ACC112 (cell line): ENCODE results near the gene RARS2.
"Not testable (repeated sequence)": the region's sequence is repeated elsewhere in the genome, so short reads cannot be mapped to it uniquely, and the experiment has no call there.

Source experiments
- H2AFZ ChIP-seq: fragments of 200-600 bp; sonication (generic); one replicate; pipeline ENCODE4 v1.6.0; 2017; ENCODE audit warnings: antibody characterized with exemption, low read length; ENCODE audit not compliant: unreplicated experiment
- H3K27ac ChIP-seq: fragments of 200-600 bp; sonication (generic); 2 replicates; pipeline ENCODE4 v1.5.1; 2014; ENCODE audit warnings: low read depth, mild to moderate bottlenecking, antibody characterized with exemption, low read length, moderate library complexity
- H3K27me3 ChIP-seq: fragments of 200-600 bp; sonication (generic); 2 replicates; pipeline ENCODE4 v1.6.1; 2014; ENCODE audit warnings: mild to moderate bottlenecking, antibody characterized with exemption, low read length, moderate library complexity, mixed read lengths; ENCODE audit not compliant: insufficient read depth
- H3K36me3 ChIP-seq: fragments of 200-600 bp; sonication (generic); 2 replicates; pipeline ENCODE4 v1.6.1; 2016; ENCODE audit warnings: mild to moderate bottlenecking, antibody characterized with exemption, low read length, moderate library complexity, mixed read lengths; ENCODE audit not compliant: insufficient read depth
- H3K4me1 ChIP-seq: fragments of 200-600 bp; sonication (generic); one replicate; pipeline ENCODE4 v1.6.1; 2016; ENCODE audit warnings: low read length, mixed read lengths; ENCODE audit not compliant: insufficient read depth, unreplicated experiment, control insufficient read depth
- H3K4me3 ChIP-seq: fragments of 200-600 bp; sonication (generic); 2 replicates; pipeline ENCODE4 v1.5.1; 2014; ENCODE audit warnings: mild to moderate bottlenecking, low read depth, low read length
- H3K79me2 ChIP-seq: fragments of 200-600 bp; sonication (generic); one replicate; pipeline ENCODE4 v1.6.0; 2016; ENCODE audit warnings: low read length; ENCODE audit not compliant: control insufficient read depth, unreplicated experiment, insufficient read depth

The RARS2 gene

DNA sequence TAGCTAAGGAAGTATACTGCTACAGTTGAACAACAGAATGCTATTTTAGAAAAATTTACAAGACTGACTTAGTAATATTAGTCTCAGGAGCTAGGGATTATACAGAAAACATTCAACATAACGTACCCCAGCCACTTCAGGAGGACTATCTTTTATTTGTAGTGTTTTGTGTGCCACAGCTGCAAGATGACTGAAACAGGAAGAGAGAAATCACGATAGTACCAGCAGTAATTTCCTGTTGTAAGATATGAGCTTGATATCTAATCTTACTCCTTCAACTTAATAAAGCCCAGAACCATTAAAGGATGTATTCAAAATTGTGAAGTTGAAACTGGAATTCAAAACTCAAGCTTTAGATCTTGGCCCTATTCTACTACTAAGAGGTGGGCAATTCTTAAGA lies 75.0 kb downstream of the RARS2 start:
- Histone ChIP-seq H3K4me3 (no peak overlapping the region), H3K79me2 (no peaks in the 10 kb centered on the region), H3K36me3 (peaks cover 35% of the 10 kb centered on the region), H3K4me1 (no peaks in the 10 kb centered on the region), H3K27ac (no peak overlapping the region), H2AFZ (no peak overlapping the region), H3K27me3 (no peaks in the 10 kb centered on the region)

DNA sequence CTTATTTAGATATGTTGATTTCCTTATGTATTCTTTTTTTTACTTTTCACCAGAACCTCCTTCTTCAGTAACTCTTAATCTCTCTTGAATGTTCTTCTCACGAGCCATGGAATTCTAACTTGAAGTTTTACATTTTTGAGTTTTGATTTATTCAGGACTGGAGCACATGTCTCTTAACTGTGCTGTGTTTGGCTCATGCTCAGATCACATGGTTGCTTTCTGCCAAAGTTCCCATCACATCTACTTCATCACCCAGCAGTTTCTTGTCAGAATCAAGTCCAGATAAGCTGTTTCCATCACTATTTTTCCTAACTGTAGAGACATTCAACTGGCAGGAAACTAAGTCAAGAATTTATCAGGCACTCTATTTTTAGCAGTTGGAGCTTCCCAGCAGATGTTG lies 85.3 kb downstream of the RARS2 start:
- H3K27ac ChIP-seq = no peak overlapping the region
- H3K4me3 ChIP-seq = no peak overlapping the region
- no peaks in the 10 kb centered on the region for H3K27me3 ChIP-seq
- no peak overlapping the region for H2AFZ ChIP-seq
- H3K79me2 ChIP-seq = no peaks in the 10 kb centered on the region
- H3K36me3 ChIP-seq = peaks cover 24% of the 10 kb centered on the region
- no peaks in the 10 kb centered on the region for H3K4me1 ChIP-seq

DNA sequence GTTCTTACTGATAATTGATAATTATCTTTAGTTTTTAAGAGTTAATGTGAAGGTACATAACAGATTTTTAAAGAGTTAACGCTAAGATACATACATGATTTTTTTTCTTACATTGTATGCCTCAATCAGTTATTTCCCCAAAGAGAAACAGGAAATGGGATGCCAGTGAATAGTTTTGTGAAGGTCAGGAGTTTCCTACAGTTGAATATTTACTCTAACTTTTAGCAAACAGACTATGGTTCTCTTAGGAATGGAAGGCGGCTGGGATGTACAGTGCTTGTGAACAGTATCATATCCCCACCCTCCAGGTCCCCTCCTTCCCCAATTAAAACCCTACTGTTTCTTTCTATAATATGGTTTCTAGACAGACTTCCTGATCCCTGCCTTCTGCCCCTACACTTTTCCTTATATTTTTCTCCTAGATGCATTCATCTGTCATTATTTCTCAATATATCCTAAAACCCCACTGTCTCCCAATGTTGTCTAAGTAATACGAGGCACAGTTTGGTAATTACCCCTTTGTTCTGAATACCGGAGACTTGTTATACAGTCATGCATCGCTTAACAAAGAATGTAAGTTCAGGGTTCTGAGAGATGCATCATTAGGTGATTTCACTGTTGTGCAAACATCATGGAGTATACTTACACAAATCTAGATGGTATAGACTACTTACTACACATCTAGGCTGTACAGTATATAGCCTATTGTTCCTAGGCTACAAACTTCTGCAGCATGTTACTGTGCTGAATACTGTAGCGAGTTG lies 87.8 kb downstream of the RARS2 start:
- Histone ChIP-seq H3K27ac (no peak overlapping the region), H3K36me3 (0 out of 2 replicates have a peak, but pooled peaks cover 8% of the 10 kb centered on the region)

DNA sequence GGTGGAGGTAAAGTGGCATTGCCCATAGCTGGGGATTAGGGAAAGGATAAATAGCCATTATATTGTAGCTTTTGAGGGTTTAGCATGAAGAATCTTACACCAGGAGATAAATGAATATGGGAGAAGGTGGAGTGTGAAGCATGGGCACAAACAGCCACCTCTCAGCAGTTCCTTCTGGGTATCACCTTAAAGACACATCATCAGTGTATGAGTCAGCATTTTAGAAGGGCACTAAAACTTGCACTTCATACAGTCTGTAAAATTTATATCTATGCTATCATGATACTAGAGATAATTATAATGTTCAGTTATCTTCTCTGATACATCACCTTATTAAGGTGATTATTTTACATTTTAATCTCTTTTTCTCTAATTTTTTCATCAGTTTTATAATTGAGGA lies 91.7 kb downstream of the RARS2 start:
- Histone ChIP-seq H3K4me3 (no peak overlapping the region), H3K79me2 (no peaks in the 10 kb centered on the region), H3K36me3 (0 out of 2 replicates have a peak, but pooled peaks cover 8% of the 10 kb centered on the region), H3K4me1 (no peaks in the 10 kb centered on the region), H3K27me3 (no peaks in the 10 kb centered on the region), H2AFZ (no peak overlapping the region), H3K27ac (no peak overlapping the region)

More for the DNA sequence above, 87.8 kb downstream of the RARS2 start:
- no peaks in the 10 kb centered on the region for H3K79me2 ChIP-seq
- no peak overlapping the region for H2AFZ ChIP-seq
- H3K4me3 ChIP-seq = no peak overlapping the region
- no peaks in the 10 kb centered on the region for H3K27me3 ChIP-seq
- H3K4me1 ChIP-seq = no peaks in the 10 kb centered on the region

DNA sequence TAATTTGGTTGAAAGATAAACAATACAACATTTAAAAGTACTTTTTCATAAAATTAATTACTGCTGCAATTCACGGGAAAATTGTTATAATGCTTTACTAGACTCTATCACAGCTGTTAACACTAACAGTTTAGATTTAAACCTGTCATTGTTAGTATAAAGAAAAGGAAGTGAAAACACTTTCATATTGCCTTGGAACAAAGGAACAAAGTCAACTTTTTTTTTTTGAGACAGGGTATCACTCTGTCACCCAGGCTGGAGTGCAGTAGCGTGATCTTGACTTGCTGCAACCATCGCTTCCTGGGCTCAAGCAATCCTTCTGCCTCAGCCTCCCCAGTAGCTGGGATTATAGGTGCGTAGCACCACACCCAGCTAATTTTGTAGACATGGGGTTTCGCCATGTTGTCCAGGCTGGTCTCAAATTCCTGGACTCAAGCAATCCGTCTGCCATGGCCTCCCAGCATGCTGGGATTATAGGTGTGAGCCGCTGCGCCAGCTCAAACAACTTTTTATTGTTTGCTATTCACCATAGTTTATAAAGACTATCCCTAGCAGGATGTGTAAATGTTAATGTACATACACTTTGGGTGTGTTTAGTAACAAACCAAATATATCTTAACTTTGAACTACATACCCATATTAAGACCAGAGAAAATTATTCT lies 94.9 kb downstream of the RARS2 start:
- Histone ChIP-seq H2AFZ (no peak overlapping the region), H3K4me3 (no peak overlapping the region), H3K4me1 (no peaks in the 10 kb centered on the region), H3K27me3 (no peaks in the 10 kb centered on the region), H3K27ac (no peak overlapping the region), H3K79me2 (no peaks in the 10 kb centered on the region), H3K36me3 (0 out of 2 replicates have a peak, but pooled peaks cover 5% of the 10 kb centered on the region)

DNA sequence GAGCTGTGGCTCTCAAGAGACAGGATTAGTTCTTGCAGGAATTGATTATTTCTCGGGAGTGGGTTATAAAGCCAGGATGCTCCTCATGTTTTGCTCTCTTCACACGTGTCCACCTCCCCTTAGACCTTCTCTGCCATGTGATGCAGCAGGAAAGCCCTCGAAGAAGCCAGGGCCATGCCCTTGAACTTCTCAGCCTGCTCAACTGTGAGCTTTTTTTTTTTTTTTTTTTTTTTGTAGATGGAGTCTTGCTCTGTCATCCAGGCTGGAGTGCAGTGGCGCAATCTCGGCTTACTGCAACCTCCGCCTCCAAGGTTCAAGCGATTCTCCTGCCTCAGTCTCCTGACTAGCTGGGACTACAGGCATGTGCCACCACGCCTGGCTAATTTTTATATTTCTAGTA lies 100.5 kb downstream of the RARS2 start:
- H3K4me1 ChIP-seq, H3K27me3 ChIP-seq, H3K4me3 ChIP-seq, H3K27ac ChIP-seq, H2AFZ ChIP-seq, H3K79me2 ChIP-seq: not testable (repeated sequence)
- peaks cover 10% of the 10 kb centered on the region; the same call in 1 of the 2 replicates for H3K36me3 ChIP-seq

DNA sequence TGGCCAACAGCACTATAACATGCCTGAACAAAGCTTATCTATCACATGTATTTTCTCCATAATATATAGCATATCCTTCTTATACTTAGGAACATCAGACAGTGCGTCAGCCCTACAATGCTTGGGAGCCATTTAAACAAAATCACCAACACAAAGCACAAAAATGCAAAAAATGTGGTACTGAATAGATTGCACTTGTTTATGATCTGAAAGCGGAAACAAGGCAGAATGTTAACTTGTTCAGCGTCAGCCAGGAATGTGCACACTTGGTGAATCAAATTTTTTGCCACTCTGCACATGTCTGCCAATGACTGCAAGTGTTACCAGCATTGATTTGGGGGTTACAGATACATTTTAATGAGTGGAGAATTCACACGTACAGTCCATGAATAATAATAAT lies 102.2 kb downstream of the RARS2 start:
- H3K27ac ChIP-seq = no peak overlapping the region
- H3K27me3 ChIP-seq = no peaks in the 10 kb centered on the region
- peaks cover 12% of the 10 kb centered on the region; the same call in 1 of the 2 replicates for H3K36me3 ChIP-seq
- H3K4me1 ChIP-seq = no peaks in the 10 kb centered on the region
- H3K79me2 ChIP-seq = no peaks in the 10 kb centered on the region
- H3K4me3 ChIP-seq = no peak overlapping the region
- no peak overlapping the region for H2AFZ ChIP-seq

DNA sequence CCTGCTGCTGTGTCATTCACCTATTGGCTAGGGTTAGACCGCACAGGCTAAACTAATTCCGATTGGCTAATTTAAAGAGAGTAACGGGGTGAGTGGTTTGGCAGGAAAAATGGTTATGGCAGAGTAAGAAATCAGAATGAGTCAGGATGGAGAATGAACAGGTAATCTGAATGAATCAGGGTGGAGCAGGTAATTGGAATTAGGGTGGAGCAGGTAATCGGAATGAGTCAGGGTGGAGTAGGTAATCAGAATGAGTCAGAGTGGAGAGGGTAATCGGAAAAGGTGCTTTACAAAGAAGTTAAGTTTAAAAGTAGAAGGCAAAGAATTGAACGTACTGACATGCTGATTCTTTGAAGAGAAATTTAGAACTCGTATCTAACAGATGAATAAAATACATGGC lies 105.3 kb downstream of the RARS2 start:
- no peak overlapping the region for H3K27ac ChIP-seq
- H3K27me3 ChIP-seq = no peaks in the 10 kb centered on the region
- H3K4me3 ChIP-seq = no peak overlapping the region
- no peak overlapping the region for H2AFZ ChIP-seq
- H3K36me3 ChIP-seq = peaks cover 7% of the 10 kb centered on the region; the same call in 1 of the 2 replicates
- H3K79me2 ChIP-seq = peaks cover 4% of the 10 kb centered on the region
- no peaks in the 10 kb centered on the region for H3K4me1 ChIP-seq

DNA sequence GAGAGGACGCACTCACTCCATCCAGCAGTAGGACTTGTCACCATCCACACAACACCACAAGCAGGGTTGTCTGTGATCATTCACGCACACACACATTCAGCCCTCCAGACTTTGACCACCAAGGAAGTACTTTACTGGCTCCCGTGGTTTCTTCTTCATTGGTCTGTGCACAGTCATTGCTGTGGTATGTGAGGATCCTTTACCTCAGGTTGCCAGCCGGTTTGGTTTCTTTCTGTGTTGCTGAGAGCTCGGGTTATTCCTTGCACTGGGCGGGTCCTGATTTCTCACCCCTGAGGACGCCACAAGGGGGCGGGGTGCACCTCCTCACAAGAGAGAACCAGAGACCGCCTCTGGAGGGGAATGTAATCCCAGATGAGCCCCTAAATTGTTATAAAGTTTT lies 105.9 kb downstream of the RARS2 start:
- Histone ChIP-seq H3K27me3 (no peaks in the 10 kb centered on the region), H3K4me1 (no peaks in the 10 kb centered on the region), H3K4me3 (no peak overlapping the region), H3K27ac (no peak overlapping the region), H3K79me2 (peaks cover 4% of the 10 kb centered on the region), H2AFZ (no peak overlapping the region), H3K36me3 (peaks cover 7% of the 10 kb centered on the region; the same call in 1 of the 2 replicates)

DNA sequence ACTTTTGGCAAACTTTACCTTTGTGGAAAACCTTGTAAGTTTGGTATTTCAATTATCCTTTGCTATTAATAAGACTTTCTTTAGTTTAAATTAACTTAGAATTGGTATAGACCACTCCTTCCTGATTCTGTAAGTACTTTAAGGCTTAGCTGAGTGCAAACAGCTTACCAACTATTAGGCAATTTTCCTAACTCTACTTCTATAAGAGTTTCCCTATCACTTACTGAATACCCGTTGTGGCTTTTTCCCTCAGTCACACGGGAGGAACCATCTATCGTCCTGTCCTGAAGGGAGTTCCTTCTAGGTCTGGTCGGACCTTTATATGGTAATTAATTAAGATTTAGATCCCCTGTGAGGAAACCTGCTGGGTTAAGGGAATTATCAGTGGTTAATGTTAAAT lies 107.4 kb downstream of the RARS2 start:
- H3K36me3 ChIP-seq = peaks cover 17% of the 10 kb centered on the region
- H3K4me1 ChIP-seq = no peaks in the 10 kb centered on the region
- H3K79me2 ChIP-seq = peaks cover 4% of the 10 kb centered on the region
- H3K27ac ChIP-seq = no peak overlapping the region
- H3K4me3 ChIP-seq = no peak overlapping the region
- no peak overlapping the region for H2AFZ ChIP-seq
- no peaks in the 10 kb centered on the region for H3K27me3 ChIP-seq

DNA sequence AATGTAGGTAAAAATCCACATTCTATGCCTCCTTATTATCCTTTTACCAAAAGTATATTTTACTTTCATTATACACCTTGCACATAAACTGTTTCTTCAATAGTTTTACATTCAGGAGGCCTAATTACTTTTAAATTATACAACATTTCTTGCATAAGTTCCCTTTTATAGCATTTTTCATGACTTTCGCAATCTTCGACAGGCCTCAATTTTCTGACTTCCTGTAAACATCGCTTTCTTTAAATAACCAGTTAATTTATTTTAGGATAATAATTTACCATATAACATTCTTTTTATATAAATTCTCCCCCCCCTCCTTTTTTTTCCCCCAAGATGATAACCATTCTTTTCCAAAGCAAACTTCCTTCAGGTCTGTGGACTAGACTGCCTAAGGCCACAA lies 107.9 kb downstream of the RARS2 start:
- H3K36me3 ChIP-seq = peaks cover 17% of the 10 kb centered on the region
- H3K4me3 ChIP-seq = no peak overlapping the region
- H3K27me3 ChIP-seq = no peaks in the 10 kb centered on the region
- no peak overlapping the region for H2AFZ ChIP-seq
- no peak overlapping the region for H3K27ac ChIP-seq
- no peaks in the 10 kb centered on the region for H3K4me1 ChIP-seq
- peaks cover 4% of the 10 kb centered on the region for H3K79me2 ChIP-seq
